Measurements from ENCODE around the gene CFAP300.

Gene CFAP300

DNA sequence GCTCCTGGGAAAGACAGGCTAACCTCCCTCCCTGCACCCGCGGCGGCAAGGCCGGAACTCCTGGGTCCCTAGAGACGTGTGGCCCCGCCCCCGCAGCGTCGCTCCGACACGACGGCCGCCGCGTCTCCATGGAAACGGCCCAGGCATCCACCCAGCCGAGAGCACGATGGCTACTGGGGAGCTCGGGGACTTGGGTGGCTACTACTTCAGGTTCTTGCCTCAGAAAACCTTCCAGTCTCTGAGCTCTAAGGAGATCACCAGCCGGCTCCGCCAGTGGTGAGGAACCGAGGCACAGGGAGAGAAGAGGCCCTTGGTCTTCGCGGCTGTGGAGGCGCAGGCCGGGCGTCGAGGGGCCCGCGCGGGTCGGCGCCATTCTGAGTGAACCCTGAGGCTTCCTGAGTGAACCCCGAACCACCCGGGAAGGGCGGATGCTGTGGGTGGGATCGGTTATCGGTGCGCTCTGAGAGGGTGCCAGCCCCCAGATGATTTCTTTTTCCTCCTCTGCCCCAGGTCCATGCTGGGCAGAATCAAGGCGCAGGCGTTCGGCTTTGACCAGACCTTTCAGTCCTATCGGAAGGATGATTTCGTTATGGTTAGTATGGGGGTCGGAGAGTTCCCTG is at the start of gene CFAP300:
CFAP300 (plus strand) TSS at position 133 of the 620 bp plus-strand sequence; CDS start at position 167, 34 bp downstream.
- in situ Hi-C loops (cut with HindIII; ENCODE audit: low sequenced_read_pairs) = no loop called here

DNA sequence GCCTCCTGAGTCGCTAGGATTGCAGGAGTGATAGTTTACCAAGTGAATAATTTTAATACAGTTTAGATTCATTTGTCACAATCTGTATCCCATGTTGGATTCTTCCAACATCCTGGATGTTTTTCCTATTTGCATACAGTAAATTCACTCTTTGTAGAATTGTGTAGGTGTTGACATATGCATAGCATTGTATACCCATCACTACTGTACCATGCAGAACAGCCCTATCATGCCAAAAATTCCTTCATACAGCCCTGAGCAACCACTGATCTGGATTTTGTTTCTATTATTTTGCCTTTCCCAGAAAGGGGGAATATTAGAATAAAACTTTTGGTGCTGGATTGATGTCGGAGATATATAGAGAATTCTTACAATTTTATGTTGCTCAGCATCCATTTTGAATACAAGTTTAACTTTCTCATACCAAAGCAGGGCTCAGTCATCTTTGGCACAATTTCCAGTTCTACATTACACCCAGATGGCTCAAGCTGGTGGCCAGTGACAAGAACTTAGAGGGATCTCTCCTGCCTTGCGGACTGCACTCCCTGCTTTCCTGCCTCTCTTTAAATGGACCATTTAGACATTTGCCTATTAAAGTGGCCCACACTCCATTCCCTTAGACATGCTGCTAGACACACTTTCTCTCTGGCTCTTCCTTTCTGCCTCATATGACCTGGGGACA is 45.4 kb upstream of the CFAP300 start:
- in situ Hi-C loops (cut with HindIII; ENCODE audit: low sequenced_read_pairs) = no loop called here

DNA sequence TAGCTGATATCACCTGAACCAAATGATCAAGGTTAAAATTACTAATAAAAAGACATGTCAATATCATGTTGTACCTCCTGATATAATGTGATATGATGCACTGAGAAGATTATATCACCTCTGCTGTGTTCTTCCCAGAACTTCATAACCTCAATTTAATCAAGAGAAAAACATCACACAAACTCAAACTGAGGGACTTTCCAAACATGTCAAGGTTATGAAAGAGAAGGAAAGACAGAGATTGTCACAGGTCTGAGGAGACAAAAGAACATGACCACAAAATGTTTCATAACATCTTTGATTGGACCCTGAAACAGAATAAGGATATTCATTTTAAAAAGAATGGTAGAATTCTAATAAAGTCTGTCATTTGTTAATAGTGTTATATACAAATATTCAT is 43.0 kb upstream of the CFAP300 start:
- in situ Hi-C loops (cut with HindIII; ENCODE audit: low sequenced_read_pairs) = no loop called here

DNA sequence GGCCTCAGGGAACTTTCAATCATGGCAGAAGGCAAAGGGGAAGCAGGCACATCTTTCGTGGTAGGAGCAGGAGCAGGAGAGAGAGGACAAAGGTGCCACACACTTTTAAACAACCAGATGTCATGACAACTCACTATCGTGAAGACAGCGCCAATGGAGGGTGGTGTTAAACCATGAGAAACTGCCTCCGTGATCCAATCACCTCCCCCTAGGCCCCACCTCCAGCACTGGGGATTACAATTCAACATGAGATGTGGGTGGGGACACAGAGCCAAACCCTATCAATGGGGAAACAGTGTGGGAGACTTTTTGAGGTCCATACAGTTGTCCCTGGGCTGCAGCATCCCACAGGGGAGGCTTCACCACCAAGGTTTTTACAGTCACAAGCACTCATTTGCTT is 41.9 kb upstream of the CFAP300 start:
- in situ Hi-C loops (cut with HindIII; ENCODE audit: low sequenced_read_pairs) = loop anchor here (5.0 kb wide), 2 partner anchors 73 to 138 kb away; no protein-coding TSS in a partner anchor

DNA sequence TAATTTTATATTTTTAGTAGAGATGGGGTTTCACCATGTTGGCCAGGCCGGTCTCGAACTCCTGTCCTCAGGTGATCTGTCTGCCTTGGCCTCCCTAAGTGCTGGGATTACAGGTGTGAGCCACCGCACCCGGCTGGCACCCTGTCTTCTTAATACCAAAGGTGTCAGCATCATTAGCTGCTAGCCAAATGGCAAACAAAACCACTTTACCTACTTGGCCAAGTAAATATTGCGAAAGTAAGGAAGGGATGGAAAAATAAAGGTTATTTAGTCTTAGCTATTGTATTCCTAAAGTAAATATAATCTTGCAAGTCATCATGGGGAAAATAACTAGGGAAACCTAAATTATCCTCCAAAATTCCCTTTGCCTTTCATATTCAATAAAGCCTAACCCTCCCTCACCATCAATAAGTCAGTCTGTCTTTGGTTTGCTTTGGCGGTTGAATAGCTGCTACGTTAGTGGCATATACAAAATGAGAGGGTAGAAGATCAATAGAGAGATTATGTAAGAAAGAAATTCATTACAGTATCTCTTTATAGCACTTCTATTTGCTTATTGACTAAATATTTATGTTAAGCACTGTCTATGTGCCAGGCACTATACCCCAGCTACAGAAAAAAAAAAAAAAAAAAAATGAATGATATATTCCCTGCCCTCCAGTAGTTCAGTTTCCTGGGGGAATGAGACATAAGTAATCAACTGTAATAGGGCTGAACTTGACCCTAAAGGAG is 40.2 kb upstream of the CFAP300 start:
- in situ Hi-C loops (cut with HindIII; ENCODE audit: low sequenced_read_pairs) = loop anchor here (5.0 kb wide), 2 partner anchors 75 to 140 kb away; no protein-coding TSS in a partner anchor

DNA sequence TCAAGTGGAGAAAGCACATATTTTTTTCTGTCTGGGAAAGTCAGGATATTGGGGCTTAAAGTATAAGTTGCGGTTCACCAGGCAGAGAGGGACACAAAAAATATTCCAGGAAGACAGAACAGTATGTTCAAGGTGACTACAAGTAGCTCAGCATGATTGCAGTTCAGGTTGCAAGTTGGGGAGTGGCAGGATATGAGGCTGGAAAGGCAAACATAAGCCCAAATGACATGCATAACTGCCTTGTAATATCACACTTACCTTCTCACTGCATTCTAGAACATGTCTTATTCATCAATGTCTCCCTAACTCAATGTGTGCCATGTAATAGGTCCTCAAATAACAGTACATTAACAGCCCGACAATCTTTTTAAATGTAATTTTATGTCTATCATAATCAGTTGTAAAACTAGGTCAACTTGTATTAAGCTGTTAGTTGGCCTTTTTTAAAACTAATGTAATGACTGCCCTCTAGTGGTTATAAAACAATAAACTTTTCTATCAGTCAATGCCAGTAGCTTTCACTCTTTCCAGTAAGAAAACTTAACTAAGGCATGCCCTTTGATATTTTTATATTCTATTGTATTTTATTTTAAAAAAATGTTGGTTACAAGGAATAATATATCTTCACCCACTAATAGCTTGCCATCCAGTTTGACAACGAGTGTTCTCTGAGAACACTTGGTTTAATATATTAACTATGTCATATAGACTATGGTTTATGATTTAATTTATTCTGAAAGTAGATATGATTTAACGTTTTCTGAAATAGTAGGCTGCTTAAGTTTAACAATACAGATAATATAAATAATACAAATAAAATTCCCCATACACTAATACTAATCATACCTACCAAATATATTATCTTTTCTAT is 39.4 kb upstream of the CFAP300 start:
- in situ Hi-C loops (cut with HindIII; ENCODE audit: low sequenced_read_pairs) = loop anchor here (5.0 kb wide), 2 partner anchors 76 to 141 kb away; no protein-coding TSS in a partner anchor

DNA sequence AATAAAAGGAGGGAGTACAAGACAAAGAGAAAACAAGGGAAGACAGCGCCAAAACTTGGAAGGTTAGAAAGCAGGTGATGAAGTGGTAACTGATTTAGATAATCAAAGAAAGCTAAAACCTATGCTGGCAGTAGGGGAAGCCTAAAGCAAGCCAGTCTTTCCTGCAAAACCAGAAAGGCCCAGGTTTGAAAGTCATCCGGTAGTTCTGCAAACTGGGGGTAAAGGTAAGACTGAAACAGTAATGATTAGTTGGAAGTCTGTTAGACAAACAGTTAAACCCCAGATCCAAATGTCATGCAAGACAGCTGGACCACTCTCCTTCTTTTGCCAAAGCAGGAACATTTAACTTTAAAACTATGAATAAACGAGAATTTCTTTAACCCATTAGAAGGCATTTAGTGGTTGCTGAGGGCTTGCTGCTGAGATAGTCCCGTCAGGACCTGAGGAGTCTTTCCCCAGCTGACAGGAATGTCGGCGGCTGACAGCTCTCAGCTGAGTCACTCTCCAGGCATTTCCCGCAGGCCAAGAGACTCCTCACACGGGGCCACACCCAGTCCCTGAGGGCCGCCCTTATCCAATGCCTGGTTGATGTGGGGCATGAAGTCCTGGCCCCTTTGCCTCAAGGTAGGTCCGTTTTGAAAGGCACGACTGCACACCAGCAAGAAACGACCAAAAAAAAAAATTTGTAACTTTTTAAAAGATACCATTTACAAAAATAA is 36.3 kb upstream of the CFAP300 start:
- in situ Hi-C loops (cut with HindIII; ENCODE audit: low sequenced_read_pairs) = no loop called here

DNA sequence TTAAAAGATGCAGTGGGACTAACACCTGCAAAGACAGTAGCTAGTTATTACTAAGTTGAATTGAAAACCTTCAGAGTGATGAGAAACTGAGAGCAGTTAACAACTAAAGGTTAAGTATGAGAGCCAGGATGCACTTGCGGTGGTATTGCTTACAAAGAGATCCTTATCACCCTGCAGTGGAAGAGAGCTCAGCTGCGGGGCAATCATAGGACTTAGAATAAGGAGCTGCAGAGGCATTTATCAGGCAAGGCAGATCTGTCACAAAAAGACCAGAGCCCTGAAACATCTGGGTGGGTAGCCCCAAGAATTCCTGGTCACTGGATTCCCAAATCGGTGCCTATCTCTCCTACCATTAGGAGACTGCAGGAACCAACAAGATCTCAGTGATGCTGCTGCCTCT is 34.3 kb upstream of the CFAP300 start:
- in situ Hi-C loops (cut with HindIII; ENCODE audit: low sequenced_read_pairs) = no loop called here

DNA sequence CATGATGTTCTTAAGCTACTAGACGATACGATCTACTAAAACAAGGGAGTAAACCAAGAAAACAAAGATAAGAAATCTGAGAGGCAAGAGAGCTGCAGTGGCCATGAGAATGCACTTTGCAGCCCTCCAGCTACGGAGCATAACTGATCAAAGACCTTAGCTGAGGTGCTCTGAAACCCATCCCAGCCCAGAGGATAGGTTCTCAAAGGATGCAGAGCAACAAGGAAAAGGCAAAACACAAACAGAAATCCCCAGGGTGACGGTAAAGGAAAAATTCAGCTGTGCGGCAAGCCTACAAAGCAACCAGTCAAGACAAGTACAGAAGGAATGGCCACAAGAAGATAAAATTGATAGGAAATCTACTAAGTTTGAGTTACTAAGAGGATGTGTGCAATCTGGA is 32.5 kb upstream of the CFAP300 start:
- in situ Hi-C loops (cut with HindIII; ENCODE audit: low sequenced_read_pairs) = no loop called here

DNA sequence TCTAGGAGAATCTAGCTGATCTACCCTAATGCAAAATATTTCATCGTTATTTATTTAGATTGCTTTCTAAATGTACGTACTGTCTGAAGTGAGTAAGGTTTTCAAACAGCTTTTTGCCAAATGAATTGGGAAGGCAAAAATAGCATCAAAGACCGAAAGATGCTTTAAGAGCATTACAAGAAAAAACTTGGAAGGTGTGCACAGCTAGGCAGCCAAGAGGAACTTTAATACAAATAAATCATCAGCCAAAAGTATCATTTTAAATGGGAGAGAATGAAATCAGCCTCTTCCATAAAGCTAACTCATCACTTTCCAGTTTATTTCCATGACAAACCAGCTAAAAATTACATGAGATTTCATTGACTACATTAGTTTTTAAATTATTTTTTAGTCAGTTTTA is 30.2 kb upstream of the CFAP300 start:
- in situ Hi-C loops (cut with HindIII; ENCODE audit: low sequenced_read_pairs) = no loop called here

DNA sequence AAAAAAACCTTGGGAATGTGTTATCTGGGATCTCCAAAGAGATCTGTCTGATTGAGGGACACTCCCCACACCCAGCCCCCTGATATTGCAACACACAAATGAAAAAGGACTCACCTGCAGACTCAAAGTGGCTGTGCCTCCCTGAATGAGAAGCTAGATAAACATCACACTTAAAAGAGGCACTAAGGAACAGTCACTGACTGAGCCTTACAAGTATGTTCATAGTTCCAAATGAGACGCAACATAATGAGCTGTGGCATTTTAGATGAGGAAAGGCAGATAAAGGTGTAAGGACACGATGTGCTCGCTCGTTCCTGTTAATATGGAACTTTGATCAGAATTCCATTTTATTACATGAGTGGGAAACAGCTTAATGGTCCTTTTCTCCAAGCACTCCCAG is 21.0 kb upstream of the CFAP300 start:
- in situ Hi-C loops (cut with HindIII; ENCODE audit: low sequenced_read_pairs) = no loop called here

DNA sequence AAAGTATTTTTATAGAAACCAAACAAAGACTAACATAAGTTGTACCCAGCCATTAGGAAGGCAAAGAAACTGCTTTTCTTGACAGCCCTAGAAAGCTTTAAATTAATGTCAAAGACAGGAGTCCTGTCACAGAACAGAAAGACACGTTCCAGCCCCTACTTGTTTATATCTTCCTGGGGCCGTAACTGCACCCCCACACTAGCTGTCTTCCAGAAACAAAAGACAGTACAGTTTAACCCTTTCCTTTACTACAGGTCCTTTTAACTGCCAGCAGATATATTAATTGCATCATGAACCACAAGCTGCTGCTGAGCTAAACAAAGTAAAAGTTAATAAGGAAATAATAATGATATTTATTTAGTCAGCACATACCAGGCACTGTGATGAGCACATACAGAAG is 20.3 kb upstream of the CFAP300 start:
- in situ Hi-C loops (cut with HindIII; ENCODE audit: low sequenced_read_pairs) = no loop called here

DNA sequence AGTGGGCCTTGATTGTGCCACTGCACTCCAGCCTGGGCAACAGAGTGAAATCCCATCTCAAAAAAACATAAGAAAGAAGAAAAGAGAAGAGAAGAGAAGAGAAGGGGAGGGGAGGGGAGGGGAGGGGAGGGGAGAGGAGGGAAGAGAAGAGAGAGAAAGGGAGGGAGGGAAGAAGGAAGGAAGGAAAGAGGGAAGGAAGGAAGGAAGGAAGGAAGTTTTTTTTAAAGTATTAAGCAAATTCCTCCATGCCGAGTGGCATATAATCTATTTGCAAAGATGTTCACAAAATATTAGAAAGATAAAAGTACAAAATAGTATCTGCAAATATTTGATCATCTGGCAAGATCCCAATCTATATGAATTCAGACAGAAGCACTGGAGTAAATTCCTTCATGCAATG is 10.5 kb upstream of the CFAP300 start:
- in situ Hi-C loops (cut with HindIII; ENCODE audit: low sequenced_read_pairs) = no loop called here

DNA sequence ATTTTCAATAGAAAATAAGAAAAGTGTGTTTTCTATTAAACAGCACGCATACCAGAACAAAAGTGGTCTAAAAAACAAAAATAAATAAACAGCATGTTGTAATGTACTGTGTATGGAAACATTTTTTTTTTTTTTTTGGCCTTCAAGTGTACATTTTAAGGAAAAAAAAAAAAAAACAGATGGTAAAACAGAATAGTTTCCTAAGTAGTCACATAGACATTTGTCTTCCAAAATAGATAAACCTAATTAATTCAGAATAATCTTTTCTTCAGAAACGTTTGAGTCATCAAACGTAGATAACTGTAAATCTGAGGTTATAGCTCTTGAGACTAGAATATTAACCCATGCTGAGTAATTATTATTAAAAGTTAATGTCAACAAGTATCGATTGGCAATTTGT is 396 bp upstream of the CFAP300 start:
- in situ Hi-C loops (cut with HindIII; ENCODE audit: low sequenced_read_pairs) = no loop called here

DNA sequence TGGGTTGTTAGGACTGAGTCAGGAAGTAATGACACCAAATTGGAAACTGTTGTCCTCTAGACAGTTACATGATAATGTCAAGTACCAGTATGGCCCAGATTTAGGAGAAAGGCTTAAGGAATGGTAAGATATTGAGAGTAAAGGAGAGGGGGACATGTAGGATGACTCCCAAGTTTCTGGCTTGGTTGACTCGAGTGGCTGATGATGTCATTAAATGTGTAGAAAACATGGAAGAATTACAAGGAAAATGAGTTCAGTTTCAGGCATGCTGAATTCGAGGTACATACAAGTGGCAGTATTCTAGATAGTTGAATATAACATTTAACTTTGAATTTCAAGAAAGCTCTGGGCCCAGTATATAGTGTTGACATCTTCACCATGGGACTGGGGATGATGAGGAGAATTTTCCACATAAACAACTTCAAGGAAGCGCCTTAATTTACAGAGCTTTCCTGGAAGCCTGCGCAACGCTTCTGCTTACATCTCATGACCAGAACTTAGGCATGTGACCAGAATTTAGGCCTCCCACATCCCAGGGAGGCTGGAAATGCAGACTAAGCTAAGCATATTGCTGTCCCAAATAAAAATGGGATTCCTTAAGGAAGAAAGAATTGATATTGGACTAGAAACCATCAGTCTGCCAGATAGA is 3.8 kb downstream of the CFAP300 start:
- in situ Hi-C loops (cut with HindIII; ENCODE audit: low sequenced_read_pairs) = no loop called here

DNA sequence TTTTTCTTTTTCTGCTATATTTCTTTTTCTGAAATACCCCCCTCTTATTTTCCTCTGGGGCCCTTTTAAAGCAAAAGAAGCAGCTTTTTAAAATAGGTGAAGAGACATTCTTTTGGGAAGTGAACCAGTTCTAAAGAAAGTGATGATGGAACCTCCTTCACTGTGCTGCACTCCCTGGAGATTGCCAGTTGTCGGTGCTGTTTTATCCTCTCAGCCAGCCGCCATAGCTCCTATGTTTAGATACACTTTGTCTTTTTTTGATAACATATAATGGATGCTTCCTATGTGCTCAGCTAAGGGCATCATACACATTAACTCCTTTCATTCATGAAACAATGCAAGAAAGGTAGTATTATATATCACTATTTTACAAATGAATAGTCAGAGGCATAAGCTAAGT is 14.0 kb downstream of the CFAP300 start:
- in situ Hi-C loops (cut with HindIII; ENCODE audit: low sequenced_read_pairs) = no loop called here

DNA sequence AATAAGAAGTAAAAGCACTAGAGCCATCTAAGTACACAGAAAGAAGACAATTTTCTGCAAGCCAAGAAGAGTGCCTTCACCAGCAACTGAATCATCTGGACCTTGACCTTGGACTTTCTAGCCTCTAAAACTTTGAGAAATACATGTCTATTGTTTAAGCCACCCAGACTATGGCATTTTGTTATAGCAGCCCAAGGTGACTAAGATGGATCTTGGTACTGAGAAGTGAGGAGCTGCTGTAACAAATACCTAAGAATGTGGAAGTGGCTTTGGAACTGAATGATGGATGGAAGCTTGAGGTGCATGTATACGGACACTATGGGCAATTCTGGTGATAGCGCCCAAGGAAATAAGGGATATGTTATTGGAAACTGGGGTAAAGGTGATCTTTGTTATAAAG is 14.9 kb downstream of the CFAP300 start:
- in situ Hi-C loops (cut with HindIII; ENCODE audit: low sequenced_read_pairs) = no loop called here

DNA sequence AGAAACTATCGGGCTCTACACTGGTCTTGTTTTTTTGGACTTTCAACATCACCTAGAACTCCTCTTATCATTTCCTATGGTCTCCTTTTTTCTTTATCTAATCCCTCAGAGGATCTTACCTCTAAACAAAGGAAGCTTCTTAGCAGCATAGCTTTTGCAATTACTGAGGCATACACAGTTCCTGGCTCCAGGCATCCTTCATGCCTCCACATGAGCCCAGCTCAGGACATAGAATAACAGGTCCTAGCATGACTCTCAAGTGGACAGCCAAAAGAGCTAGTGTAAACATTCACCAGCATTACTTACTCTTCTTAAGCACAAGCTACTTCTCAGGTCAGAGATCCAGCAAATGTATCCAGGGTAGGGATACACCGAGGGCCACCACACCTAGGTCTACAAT is 17.1 kb downstream of the CFAP300 start:
- in situ Hi-C loops (cut with HindIII; ENCODE audit: low sequenced_read_pairs) = no loop called here

DNA sequence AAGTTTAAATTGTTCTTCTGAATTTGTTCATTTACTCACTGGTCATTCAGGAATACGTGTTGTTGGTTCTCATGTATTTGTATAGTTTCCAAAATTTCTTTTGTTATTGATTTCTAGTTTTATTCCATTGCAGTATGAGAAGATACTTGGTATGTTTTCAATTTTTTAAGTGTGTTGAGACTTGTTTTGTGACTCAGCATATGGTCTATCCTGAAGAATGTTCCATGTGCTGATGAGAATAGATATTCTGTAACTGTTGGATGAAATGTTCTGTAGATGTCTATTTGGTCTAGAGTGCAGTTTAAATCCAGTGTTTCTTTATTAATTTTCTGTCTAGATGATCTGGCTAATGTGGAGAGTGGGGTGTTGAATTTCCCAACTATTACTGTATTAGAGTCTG is 23.5 kb downstream of the CFAP300 start:
- in situ Hi-C loops (cut with HindIII; ENCODE audit: low sequenced_read_pairs) = no loop called here

Measured in endothelial cell of hepatic sinusoid (primary cell).